Tibial artery (tissue), 4 donors: ENCODE measurements around the gene TULP3.
A peak's percentile ranks its signal among the peaks of the same experiment; 100 is the strongest.

Experiments used
- DNase-seq, 2 donors: peaks; one replicate each; pipeline ENCODE4 v3.0.0-alpha.2; 2019
- H3K27ac ChIP-seq, 2 donors: fragments of 200-600 bp; sonication (generic) in 1 of 2; 1 replicate in 1 of 2; 2 replicates in 1 of 2; pipeline ENCODE4 v1.5.1; 2018 to 2019; ENCODE audit warnings: mild to moderate bottlenecking in 1 of 2
- H3K27me3 ChIP-seq, 2 donors: fragments of 200-600 bp; sonication (generic) in 1 of 2; one replicate each; pipeline versions ENCODE4 v1.5.1 to v1.6.0; 2016 to 2019
- H3K36me3 ChIP-seq, 3 donors: fragments of 200-600 bp; sonication (generic) in 2 of 3; one replicate each; pipeline ENCODE4 v1.5.1; 2016 to 2019; ENCODE audit warnings: mild to moderate bottlenecking in 2 of 3
- H3K4me1 ChIP-seq, 4 donors: fragments of 200-600 bp; sonication (generic) in 2 of 4; 1 replicate in 3 of 4; 2 replicates in 1 of 4; pipeline ENCODE4 v1.5.1; 2016 to 2019
- H3K4me3 ChIP-seq, 2 donors: fragments of 200-600 bp; sonication (generic) in 1 of 2; 1 replicate in 1 of 2; 2 replicates in 1 of 2; pipeline ENCODE4 v1.5.1; 2018 to 2019; ENCODE audit warnings: mild to moderate bottlenecking in 2 of 2
- H3K9me3 ChIP-seq, 3 donors: fragments of 200-600 bp; sonication (generic) in 1 of 3; one replicate each; pipeline ENCODE4 v1.5.1; 2016 to 2019
- CTCF ChIP-seq, 2 experiments: fragments of 200-600 bp in 1 of 2; fragments of 450-650 bp in 1 of 2; IDR thresholded peaks; one replicate each; pipeline ENCODE4 v1.5.1; 2017 to 2019; ENCODE audit warnings: antibody characterized with exemption in 2 of 2, mild to moderate bottlenecking in 1 of 2, moderate library complexity in 1 of 2
- intact Hi-C: fragments of 100-400 bp; cut with DNase I; formaldehyde crosslinking; loops from one replicate; pipeline ENCODE4 v1.15.0; 2023; ENCODE audit warnings: low total_unique reads

Gene TULP3

GRCh38 chr12:2891240-2892053, 756 bp downstream of the TULP3 start:
- Histone ChIP-seq H3K27me3 (no peaks in the 10 kb centered on the region), H3K9me3 (no peaks in the 10 kb centered on the region), H3K36me3 (no peaks in the 10 kb centered on the region), H3K4me3 (peak overlapping the region; percentile 91 to 93), H3K27ac (peak overlapping the region; percentile 98 to 99), H3K4me1 (peaks cover 0 to 53% (median 25%) of the 10 kb centered on the region in 4 donors)
- intact Hi-C loops, result loop anchor here (2.0 to 5.0 kb wide), 2 partner anchors 15 to 44 kb away; partner anchors contain the start of genes FOXM1 and RHNO1
- no peak for TF ChIP-seq CTCF (IDR thresholded peaks at IDR 0.05)
- DNase-seq, result peak; percentile 64 to 82

- Histone ChIP-seq H3K36me3 (no peaks in the 10 kb centered on the region), H3K27ac (peak overlapping the region; percentile 11 to 98), H3K4me3 (peak overlapping the region; percentile 91 to 93), H3K27me3 (no peaks in the 10 kb centered on the region), H3K9me3 (no peaks in the 10 kb centered on the region), H3K4me1 (peaks cover 0 to 54% (median 25%) of the 10 kb centered on the region in 4 donors)
- TF ChIP-seq CTCF (IDR thresholded peaks at IDR 0.05), result no peak
- intact Hi-C loops, result loop anchor here (5.0 kb wide), 1 partner anchor 45 kb away; no protein-coding TSS in a partner anchor
- DNase-seq, result peak in 1 of 2 donors; percentile 16
Observed at GRCh38 chr12:2892246-2892645, 1.6 kb downstream of the TULP3 start.

GRCh38 chr12:2893007-2893406, 2.3 kb downstream of the TULP3 start:
- Histone ChIP-seq H3K4me1 (peaks cover 0 to 54% (median 25%) of the 10 kb centered on the region in 4 donors), H3K9me3 (no peaks in the 10 kb centered on the region), H3K36me3 (no peaks in the 10 kb centered on the region), H3K27me3 (no peaks in the 10 kb centered on the region), H3K27ac (peak overlapping the region; percentile 2 to 11), H3K4me3 (peak overlapping the region in 1 of 2 donors; percentile 93)
- peak; percentile 58 to 68 for DNase-seq
- no peak for TF ChIP-seq CTCF (IDR thresholded peaks at IDR 0.05)
- intact Hi-C loops, result loop anchor here (5.0 kb wide), 1 partner anchor 46 kb away; no protein-coding TSS in a partner anchor

GRCh38 chr12:2895051-2895451, 4.4 kb downstream of the TULP3 start:
- peaks cover 0 to 53% (median 24%) of the 10 kb centered on the region in 4 donors for H3K4me1 ChIP-seq
- H3K9me3 ChIP-seq, result no peaks in the 10 kb centered on the region
- no peak for TF ChIP-seq CTCF (IDR thresholded peaks at IDR 0.05)
- no peak overlapping the region for H3K4me3 ChIP-seq
- no peaks in the 10 kb centered on the region for H3K27me3 ChIP-seq
- intact Hi-C loops, result no loop called here
- DNase-seq, result no peak
- no peaks in the 10 kb centered on the region for H3K36me3 ChIP-seq
- peak overlapping the region in 1 of 2 donors; percentile 9 for H3K27ac ChIP-seq

- Histone ChIP-seq H3K4me1 (peaks cover 0 to 50% (median 23%) of the 10 kb centered on the region in 4 donors), H3K4me3 (no peak overlapping the region)
- intact Hi-C loops, result no loop called here
Observed at GRCh38 chr12:2895511-2895910, 4.8 kb downstream of the TULP3 start.

More at GRCh38 chr12:2895511-2895910, 4.8 kb downstream of the TULP3 start:
- TF ChIP-seq CTCF (IDR thresholded peaks at IDR 0.05), result no peak
- H3K9me3 ChIP-seq, result no peaks in the 10 kb centered on the region
- H3K27ac ChIP-seq, result no peak overlapping the region
- no peaks in the 10 kb centered on the region for H3K27me3 ChIP-seq
- no peak for DNase-seq
- no peaks in the 10 kb centered on the region for H3K36me3 ChIP-seq
